GM23338 (cell line): ENCODE results near the gene ZMYND8.

ENCODE experiments used
- CREB1 ChIP-seq: fragments of 250-450 bp; sonication (Bioruptor Pico); IDR thresholded peaks from 2 replicates; pipeline ENCODE4 v1.5.0; 2020; ENCODE audit warnings: low read depth, mild to moderate bottlenecking, moderate library complexity
- EZH2 ChIP-seq: fragments of 200-600 bp; sonication (generic); IDR thresholded peaks from one replicate; pipeline ENCODE4 v1.8.0; 2017; ENCODE audit warnings: antibody characterized with exemption, mild to moderate bottlenecking, low read depth; ENCODE audit not compliant: unreplicated experiment
- EZH2phosphoT487 ChIP-seq: fragments of 200-600 bp; sonication (generic); IDR thresholded peaks from one replicate; pipeline ENCODE4 v1.8.1; 2018; ENCODE audit warnings: antibody characterized with exemption; ENCODE audit not compliant: unreplicated experiment
- JUNB ChIP-seq: IDR thresholded peaks from one replicate; pipeline ENCODE4 v1.6.1; 2016; ENCODE audit warnings: antibody characterized with exemption; ENCODE audit not compliant: unreplicated experiment
- POLR2AphosphoS5 ChIP-seq: IDR thresholded peaks from 2 replicates; pipeline ENCODE4 v1.6.1; 2016; ENCODE audit warnings: antibody characterized with exemption, low read depth
- STAT1 ChIP-seq: IDR thresholded peaks from one replicate; pipeline ENCODE4 v1.6.1; 2016; ENCODE audit warnings: antibody characterized with exemption; ENCODE audit not compliant: unreplicated experiment
- ZNF114 ChIP-seq: fragments of 250-450 bp; sonication (Bioruptor Pico); IDR thresholded peaks from 2 replicates; pipeline ENCODE4 v1.5.0; 2020; ENCODE audit warnings: mild to moderate bottlenecking, moderate library complexity
- ZNF331 ChIP-seq: fragments of 250-450 bp; sonication (Bioruptor Pico); IDR thresholded peaks from 2 replicates; pipeline ENCODE4 v1.5.0; 2020; ENCODE audit warnings: low read depth, mild to moderate bottlenecking, moderate library complexity
- TF ChIP-seq, protein P1 (sequence below), 2 experiments: fragments of 200-600 bp in 1 of 2; sonication (generic) in 1 of 2; conservative IDR thresholded peaks; 2 replicates each; pipeline versions ENCODE4 v1.5.1 to v1.6.1; 2016 to 2017; ENCODE audit warnings: antibody characterized with exemption in 2 of 2, low read depth in 2 of 2, mild to moderate bottlenecking in 2 of 2, moderate library complexity in 1 of 2
- TF ChIP-seq, protein P2 (sequence below): IDR thresholded peaks from one replicate; pipeline ENCODE4 v1.6.1; 2018; ENCODE audit warnings: antibody characterized with exemption; ENCODE audit not compliant: unreplicated experiment

DNA sequence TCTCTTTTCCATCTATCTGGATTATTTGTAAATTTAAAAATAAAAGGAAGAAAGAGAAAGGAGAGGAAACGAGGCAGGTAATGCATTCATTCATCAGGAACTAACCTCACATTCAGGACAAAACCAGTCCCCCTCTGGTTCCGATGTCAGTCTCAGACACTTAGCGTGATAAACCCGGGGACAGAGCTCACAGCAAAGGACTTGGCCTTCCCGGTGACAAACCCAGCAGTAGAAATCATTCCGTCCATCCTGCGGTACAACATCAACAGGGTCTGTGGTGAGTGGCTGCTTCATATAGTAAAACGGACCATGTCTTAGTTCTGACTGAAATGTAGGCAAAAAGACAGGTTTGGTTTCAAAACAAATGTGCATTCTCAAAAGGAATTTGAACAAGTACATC lies 57.9 kb downstream of the ZMYND8 start:
- TF ChIP-seq, protein P1, sequence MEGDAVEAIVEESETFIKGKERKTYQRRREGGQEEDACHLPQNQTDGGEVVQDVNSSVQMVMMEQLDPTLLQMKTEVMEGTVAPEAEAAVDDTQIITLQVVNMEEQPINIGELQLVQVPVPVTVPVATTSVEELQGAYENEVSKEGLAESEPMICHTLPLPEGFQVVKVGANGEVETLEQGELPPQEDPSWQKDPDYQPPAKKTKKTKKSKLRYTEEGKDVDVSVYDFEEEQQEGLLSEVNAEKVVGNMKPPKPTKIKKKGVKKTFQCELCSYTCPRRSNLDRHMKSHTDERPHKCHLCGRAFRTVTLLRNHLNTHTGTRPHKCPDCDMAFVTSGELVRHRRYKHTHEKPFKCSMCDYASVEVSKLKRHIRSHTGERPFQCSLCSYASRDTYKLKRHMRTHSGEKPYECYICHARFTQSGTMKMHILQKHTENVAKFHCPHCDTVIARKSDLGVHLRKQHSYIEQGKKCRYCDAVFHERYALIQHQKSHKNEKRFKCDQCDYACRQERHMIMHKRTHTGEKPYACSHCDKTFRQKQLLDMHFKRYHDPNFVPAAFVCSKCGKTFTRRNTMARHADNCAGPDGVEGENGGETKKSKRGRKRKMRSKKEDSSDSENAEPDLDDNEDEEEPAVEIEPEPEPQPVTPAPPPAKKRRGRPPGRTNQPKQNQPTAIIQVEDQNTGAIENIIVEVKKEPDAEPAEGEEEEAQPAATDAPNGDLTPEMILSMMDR (conservative IDR thresholded peaks at IDR 0.05; ENCODE audit: low read depth in 2 of 2): no peak
- TF ChIP-seq, protein P2, sequence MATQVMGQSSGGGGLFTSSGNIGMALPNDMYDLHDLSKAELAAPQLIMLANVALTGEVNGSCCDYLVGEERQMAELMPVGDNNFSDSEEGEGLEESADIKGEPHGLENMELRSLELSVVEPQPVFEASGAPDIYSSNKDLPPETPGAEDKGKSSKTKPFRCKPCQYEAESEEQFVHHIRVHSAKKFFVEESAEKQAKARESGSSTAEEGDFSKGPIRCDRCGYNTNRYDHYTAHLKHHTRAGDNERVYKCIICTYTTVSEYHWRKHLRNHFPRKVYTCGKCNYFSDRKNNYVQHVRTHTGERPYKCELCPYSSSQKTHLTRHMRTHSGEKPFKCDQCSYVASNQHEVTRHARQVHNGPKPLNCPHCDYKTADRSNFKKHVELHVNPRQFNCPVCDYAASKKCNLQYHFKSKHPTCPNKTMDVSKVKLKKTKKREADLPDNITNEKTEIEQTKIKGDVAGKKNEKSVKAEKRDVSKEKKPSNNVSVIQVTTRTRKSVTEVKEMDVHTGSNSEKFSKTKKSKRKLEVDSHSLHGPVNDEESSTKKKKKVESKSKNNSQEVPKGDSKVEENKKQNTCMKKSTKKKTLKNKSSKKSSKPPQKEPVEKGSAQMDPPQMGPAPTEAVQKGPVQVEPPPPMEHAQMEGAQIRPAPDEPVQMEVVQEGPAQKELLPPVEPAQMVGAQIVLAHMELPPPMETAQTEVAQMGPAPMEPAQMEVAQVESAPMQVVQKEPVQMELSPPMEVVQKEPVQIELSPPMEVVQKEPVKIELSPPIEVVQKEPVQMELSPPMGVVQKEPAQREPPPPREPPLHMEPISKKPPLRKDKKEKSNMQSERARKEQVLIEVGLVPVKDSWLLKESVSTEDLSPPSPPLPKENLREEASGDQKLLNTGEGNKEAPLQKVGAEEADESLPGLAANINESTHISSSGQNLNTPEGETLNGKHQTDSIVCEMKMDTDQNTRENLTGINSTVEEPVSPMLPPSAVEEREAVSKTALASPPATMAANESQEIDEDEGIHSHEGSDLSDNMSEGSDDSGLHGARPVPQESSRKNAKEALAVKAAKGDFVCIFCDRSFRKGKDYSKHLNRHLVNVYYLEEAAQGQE: no peak
- TF ChIP-seq STAT1 (no peak), JUNB (no peak), EZH2phosphoT487 (no peak), EZH2 (no peak), CREB1 (CRISPR knock-in tag) (no peak), POLR2AphosphoS5 (no peak), ZNF331 (CRISPR knock-in tag) (no peak), ZNF114 (CRISPR knock-in tag) (no peak)
